Astrocyte of the cerebellum (primary cell): ENCODE results near the gene MLLT10.

Experiments used
- DNase-seq: peaks from one replicate; pipeline ENCODE4 v3.0.0-alpha.2; 2011; ENCODE audit warnings: low read depth
- H3K4me3 ChIP-seq: 2 replicates; pipeline ENCODE4 v1.5.1; 2011; ENCODE audit warnings: mild to moderate bottlenecking, low read depth, low read length, moderate library complexity
- in situ Hi-C: cut with HindIII; loops from 2 replicates; pipeline ENCODE4 v1.10.0; 2017; ENCODE audit warnings: low sequenced_read_pairs
- TF ChIP-seq, protein P1 (sequence below): IDR thresholded peaks from 2 replicates; pipeline ENCODE4 v1.5.1; 2012; ENCODE audit warnings: low read length, low read depth, moderate library complexity, mild to moderate bottlenecking; ENCODE audit errors: missing control alignments

MLLT10 gene

DNA sequence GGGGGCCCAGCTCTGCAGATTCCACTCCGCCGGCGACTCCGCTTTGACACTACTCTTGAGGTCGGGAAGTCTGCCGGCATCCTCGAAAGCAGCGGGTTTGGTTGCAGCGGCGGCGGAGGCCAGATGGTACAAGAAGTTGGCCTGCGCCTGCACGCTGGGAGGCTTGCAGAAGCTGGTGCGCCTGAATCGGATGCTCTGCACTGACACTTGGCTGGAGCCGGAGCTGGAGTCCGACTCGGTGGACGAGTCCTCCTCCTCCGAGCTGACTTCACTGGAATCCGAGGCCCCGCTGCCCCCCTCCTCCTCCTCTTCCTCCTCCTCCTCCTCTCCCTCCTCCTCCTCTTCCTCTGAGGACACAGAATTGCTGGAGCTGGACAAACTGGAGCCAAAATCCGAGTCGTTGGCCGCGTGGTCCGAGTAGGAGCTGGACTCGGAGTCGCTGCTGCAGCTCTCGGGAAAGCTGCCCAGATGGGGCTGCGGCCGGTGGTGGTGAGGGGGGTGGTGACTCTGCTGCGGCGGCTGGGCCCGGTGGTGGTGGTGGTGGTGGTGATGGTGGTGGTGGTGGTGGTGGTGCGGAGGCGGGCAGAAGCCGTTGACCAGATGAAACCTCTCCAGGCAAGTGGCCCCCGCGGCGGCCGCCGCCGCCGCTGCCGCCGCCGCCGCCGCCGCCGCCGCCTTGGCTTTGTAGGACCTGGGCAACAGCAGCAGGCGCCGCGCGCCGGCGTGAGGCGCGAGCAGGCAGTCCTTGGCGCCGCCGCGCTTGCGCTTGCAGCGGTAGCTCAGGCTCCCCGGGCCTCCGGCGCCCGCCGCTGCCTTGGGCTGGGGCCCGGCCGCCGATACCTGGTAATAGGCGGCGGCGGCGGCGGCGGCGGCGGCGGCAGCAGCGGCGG is 17.5 kb upstream of the MLLT10 start:
- in situ Hi-C loops = loop anchor here (25.0 kb wide), 2 partner anchors 229 to 429 kb away; no protein-coding TSS in a partner anchor
- DNase-seq = no peak
- TF ChIP-seq, protein P1, sequence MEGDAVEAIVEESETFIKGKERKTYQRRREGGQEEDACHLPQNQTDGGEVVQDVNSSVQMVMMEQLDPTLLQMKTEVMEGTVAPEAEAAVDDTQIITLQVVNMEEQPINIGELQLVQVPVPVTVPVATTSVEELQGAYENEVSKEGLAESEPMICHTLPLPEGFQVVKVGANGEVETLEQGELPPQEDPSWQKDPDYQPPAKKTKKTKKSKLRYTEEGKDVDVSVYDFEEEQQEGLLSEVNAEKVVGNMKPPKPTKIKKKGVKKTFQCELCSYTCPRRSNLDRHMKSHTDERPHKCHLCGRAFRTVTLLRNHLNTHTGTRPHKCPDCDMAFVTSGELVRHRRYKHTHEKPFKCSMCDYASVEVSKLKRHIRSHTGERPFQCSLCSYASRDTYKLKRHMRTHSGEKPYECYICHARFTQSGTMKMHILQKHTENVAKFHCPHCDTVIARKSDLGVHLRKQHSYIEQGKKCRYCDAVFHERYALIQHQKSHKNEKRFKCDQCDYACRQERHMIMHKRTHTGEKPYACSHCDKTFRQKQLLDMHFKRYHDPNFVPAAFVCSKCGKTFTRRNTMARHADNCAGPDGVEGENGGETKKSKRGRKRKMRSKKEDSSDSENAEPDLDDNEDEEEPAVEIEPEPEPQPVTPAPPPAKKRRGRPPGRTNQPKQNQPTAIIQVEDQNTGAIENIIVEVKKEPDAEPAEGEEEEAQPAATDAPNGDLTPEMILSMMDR = no peak
- peak overlapping the region; percentile 57 for H3K4me3 ChIP-seq

DNA sequence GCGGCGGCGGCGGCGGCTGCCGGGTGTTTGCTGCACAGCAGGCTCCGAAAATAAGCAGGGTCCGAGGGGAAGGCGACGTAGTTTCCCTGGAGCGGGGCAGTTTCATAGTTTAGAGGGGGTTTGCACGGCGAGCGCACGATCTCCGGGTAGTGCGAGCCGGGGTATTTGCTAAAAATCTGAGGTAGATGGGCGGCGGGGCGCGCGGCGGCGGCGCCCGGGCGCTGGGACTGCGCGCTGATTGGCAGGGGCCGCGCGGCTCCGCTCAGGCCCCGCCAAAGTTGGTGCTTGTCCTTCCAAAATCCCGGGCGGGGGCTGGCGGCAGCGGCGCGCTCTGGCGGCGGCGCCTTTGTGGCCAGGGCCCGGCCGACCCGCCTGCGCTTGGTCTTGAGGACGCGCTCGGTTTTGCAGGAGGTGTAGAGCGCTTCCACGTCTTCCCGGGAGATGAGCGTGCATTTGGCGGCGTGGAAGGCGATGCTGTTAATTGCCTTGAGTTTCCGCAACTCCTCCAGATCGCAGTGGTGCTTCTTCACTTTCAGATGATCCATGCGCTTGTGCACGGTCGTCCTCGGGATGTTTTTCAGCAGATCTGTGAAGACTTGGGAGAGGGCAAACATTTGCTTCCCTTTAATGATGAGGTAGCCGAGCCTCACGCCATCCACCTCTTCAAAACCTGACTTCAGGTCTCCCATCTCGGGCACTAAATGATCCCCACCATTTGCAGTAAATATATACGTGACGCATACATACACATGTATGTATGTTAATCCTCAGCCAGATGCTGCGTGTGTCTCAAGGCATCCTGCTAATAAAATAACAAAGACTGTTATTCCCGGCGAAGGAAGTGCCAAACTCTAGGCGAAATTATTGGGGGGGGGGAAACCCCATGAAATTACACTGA is 16.6 kb upstream of the MLLT10 start:
- TF ChIP-seq, protein P1 = no peak
- peak overlapping the region; percentile 57 for H3K4me3 ChIP-seq
- DNase-seq = no peak
- in situ Hi-C loops = loop anchor here (25.0 kb wide), 2 partner anchors 230 to 430 kb away; no protein-coding TSS in a partner anchor

DNA sequence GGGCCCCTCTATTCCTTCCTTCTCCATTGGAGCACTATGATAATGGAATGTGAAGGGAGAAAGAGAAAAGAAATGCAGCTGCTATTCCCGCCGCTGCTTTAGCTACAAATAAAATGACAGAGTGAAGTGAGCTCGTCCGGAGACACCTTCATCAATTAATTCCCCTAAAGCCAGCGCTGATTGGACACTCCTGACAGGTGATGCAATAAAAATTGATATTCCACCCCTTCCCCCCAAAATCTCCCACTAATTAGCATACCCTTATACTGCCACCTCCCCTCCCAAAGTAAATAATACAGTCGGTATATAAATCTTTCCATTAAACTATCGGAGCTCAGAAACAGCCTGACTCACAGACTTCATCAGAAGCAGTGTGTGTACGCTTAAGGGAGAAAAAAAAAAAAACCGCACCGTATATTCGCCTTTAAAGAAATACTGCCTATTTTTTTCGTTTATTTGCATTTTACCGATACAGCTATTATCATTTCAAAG is 15.8 kb upstream of the MLLT10 start:
- in situ Hi-C loops = loop anchor here (25.0 kb wide), 2 partner anchors 231 to 431 kb away; no protein-coding TSS in a partner anchor
- peak overlapping the region; percentile 57 for H3K4me3 ChIP-seq
- no peak for DNase-seq
- TF ChIP-seq, protein P1 = no peak

- in situ Hi-C loops = loop anchor here (25.0 kb wide), 2 partner anchors 232 to 432 kb away; no protein-coding TSS in a partner anchor
- TF ChIP-seq, protein P1 = no peak
- DNase-seq = no peak
- peak overlapping the region; percentile 57 for H3K4me3 ChIP-seq
These were observed 15.2 kb upstream of the MLLT10 start for GRCh38 chr10:21518641-21519396.

DNA sequence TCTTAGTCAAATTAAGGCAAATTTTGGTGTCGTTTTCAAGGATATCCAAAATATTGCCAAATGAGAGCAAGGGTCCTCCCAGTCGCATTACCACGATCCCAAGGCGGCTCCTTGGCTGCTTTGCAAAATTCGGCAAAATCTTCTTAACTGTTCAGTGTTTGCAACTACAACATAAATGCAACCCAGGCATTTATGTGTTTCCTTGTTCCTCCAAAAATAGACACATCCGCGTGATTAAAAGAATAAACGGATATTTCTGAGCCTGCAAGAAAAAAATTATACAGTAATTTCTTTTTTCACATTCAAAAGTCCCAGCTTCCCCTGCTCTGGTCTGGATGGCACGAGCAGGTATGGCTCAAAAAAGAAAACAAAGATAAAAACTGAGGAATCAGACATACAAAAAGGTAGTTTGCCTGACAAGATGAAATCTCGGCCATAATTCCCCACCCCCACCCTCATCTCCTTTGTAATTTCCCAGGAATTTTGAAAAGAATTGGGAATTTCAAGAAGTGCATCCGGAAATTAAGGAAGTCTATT is 14.6 kb upstream of the MLLT10 start:
- DNase-seq = no peak
- H3K4me3 ChIP-seq = peak overlapping the region; percentile 57
- TF ChIP-seq, protein P1 = no peak
- in situ Hi-C loops = loop anchor here (25.0 kb wide), 2 partner anchors 232 to 432 kb away; no protein-coding TSS in a partner anchor
